ENCODE measurements around the gene HNRNPR.

- TF ChIP-seq POLR2AphosphoS5 (IDR thresholded peaks at IDR 0.05; ENCODE audit: low read depth, low read length) (no peak), TAF1 (IDR thresholded peaks at IDR 0.05; ENCODE audit: low read depth, low read length) (no peak)
These were observed 67.6 kb downstream of the HNRNPR start for GRCh38 chr1:23276531-23276930.

Data from GM12891 (cell line).